MM.1S (cell line): ENCODE measurements around the gene HSBP1L1.

Experiments used
- EZH2 ChIP-seq: fragments of 300-600 bp; sonication (generic); optimal IDR thresholded peaks from 2 replicates; pipeline ENCODE3; 2017; ENCODE audit warnings: low read depth, mild to moderate bottlenecking, antibody characterized with exemption, low read length, mixed read lengths
- EZH2phosphoT487 ChIP-seq: fragments of 300-600 bp; sonication (generic); IDR thresholded peaks from 2 replicates; pipeline ENCODE4 v1.6.1; 2018; ENCODE audit warnings: antibody characterized with exemption, low read length
- TF ChIP-seq, protein P1 (sequence below): fragments of 300-600 bp; sonication (generic); IDR thresholded peaks from 2 replicates; pipeline ENCODE4 v1.5.1; 2016; ENCODE audit warnings: antibody characterized with exemption, low read length, mixed read lengths

DNA sequence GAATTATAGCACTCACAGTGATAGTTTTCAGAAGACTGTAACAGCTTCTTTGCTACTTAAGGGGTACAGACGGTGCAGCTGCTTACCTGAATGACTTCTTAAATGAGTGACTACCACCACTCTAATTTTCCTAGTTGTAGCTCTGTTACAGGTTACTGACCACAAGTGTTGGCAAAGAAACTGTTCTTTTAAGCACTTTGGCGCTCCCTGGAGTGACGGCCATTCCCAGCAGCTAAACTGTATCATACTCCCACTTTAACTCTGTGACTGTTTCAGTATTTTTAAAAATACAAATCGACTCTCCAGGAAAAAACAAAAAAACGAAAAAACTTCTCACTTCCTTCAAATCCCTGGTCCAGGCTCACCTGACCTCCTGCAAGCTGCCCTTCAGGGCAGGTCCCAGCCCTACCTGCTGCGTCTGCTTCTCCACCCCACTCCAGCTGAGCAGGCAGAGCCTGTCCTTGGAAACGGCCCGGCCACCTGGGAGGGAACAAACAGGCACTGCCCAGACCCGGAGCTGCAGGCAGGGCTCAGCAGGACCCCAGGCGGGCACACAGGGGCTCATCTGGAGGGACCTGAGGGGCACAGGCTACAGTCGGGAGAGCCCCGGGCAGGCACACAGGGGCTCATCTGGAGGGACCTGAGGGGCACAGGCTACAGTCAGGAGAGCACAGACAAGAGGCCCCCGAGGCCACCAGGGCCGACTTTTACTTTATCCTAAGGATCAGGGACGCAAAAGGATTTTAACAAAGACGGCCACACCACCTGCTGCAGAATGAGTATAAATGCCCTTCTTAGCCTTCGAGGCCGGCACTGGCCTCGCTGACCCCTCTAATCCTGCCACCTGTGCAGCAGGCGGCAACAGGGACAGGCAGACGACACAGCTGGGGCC is 37.5 kb upstream of the HSBP1L1 start:
- TF ChIP-seq, protein P1, sequence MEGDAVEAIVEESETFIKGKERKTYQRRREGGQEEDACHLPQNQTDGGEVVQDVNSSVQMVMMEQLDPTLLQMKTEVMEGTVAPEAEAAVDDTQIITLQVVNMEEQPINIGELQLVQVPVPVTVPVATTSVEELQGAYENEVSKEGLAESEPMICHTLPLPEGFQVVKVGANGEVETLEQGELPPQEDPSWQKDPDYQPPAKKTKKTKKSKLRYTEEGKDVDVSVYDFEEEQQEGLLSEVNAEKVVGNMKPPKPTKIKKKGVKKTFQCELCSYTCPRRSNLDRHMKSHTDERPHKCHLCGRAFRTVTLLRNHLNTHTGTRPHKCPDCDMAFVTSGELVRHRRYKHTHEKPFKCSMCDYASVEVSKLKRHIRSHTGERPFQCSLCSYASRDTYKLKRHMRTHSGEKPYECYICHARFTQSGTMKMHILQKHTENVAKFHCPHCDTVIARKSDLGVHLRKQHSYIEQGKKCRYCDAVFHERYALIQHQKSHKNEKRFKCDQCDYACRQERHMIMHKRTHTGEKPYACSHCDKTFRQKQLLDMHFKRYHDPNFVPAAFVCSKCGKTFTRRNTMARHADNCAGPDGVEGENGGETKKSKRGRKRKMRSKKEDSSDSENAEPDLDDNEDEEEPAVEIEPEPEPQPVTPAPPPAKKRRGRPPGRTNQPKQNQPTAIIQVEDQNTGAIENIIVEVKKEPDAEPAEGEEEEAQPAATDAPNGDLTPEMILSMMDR = no peak
- no peak for TF ChIP-seq EZH2phosphoT487
- TF ChIP-seq EZH2 = no peak
